Activated naive CD8-positive, alpha-beta T cell treated with anti-CD3 and anti-CD28 coated beads for 36 hours (primary cell): ENCODE measurements around the gene CYYR1. TPM values are rescaled to one million over a fixed set of nuclear protein-coding genes. Genes with fewer than 3 reads are reported as not detected.

Source experiments
- DNase-seq: peaks from one replicate; pipeline ENCODE4 v3.0.0; 2021
- H3K27ac Mint-ChIP-seq: one replicate; pipeline ENCODE4 v1.8.0; 2022; ENCODE audit warnings: mild to moderate bottlenecking, moderate library complexity, mixed read lengths
- H3K27me3 Mint-ChIP-seq: one replicate; pipeline ENCODE4 v1.8.0; 2022; ENCODE audit warnings: mild to moderate bottlenecking, mixed read lengths
- H3K36me3 Mint-ChIP-seq: one replicate; pipeline ENCODE4 v1.8.0; 2021; ENCODE audit warnings: mild to moderate bottlenecking, mixed read lengths
- H3K4me1 Mint-ChIP-seq: one replicate; pipeline ENCODE4 v1.8.0; 2021; ENCODE audit warnings: mixed read lengths
- H3K4me3 Mint-ChIP-seq: one replicate; pipeline ENCODE4 v1.8.0; 2022; ENCODE audit warnings: mild to moderate bottlenecking, moderate library complexity, mixed read lengths
- H3K9me3 Mint-ChIP-seq: one replicate; pipeline ENCODE4 v1.8.0; 2022; ENCODE audit warnings: mixed read lengths
- total RNA-seq, 2 experiments: library from RNA; stranded (reverse); gene quantifications; one replicate each; pipeline ENCODE4 v1.2.3, GENCODE V29; 2021

Gene CYYR1
- total RNA-seq, 2 experiments from 2014 or later = not detected

DNA sequence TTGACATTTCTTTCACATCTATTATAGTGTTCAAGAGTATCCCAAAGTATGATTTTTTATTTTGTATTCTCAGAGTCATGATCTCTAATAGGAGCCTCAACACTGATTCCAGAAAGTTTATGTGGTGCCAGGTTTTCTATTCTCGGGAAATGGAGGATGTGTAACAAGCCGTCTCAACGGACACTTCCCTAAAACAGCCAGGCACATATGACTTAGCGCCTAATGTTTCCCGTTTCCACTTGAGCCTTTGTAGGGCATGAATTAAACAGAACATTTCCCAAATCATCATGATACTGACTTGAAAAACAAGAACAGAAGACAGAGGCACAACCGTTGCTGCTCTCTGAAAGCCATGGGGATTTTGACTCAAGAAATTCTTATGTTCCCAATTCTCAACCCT is 8.0 kb downstream of the CYYR1 start:
- H3K4me1 Mint-ChIP-seq = no peaks in the 10 kb centered on the region
- no peak for DNase-seq
- peaks cover 28% of the 10 kb centered on the region for H3K27me3 Mint-ChIP-seq
- no peaks in the 10 kb centered on the region for H3K36me3 Mint-ChIP-seq
- H3K9me3 Mint-ChIP-seq = no peaks in the 10 kb centered on the region
- no peak overlapping the region for H3K27ac Mint-ChIP-seq
- no peak overlapping the region for H3K4me3 Mint-ChIP-seq

- no peak overlapping the region for H3K4me3 Mint-ChIP-seq
- no peaks in the 10 kb centered on the region for H3K4me1 Mint-ChIP-seq
- H3K27me3 Mint-ChIP-seq = peaks cover 22% of the 10 kb centered on the region
- H3K36me3 Mint-ChIP-seq = no peaks in the 10 kb centered on the region
- no peak overlapping the region for H3K27ac Mint-ChIP-seq
- DNase-seq = no peak
- no peaks in the 10 kb centered on the region for H3K9me3 Mint-ChIP-seq
Measured at GRCh38 chr21:26563856-26564503, 9.1 kb downstream of the CYYR1 start.

GRCh38 chr21:26560612-26561011 is 12.5 kb downstream of the CYYR1 start:
- Mint-ChIP-seq H3K27me3 (peaks cover 9% of the 10 kb centered on the region), H3K36me3 (no peaks in the 10 kb centered on the region), H3K27ac (no peak overlapping the region), H3K9me3 (no peaks in the 10 kb centered on the region), H3K4me3 (no peak overlapping the region), H3K4me1 (no peaks in the 10 kb centered on the region)
- no peak for DNase-seq

GRCh38 chr21:26559099-26559498 is 14.0 kb downstream of the CYYR1 start:
- H3K4me3 Mint-ChIP-seq = no peak overlapping the region
- H3K27ac Mint-ChIP-seq = no peak overlapping the region
- H3K36me3 Mint-ChIP-seq = no peaks in the 10 kb centered on the region
- H3K4me1 Mint-ChIP-seq = no peaks in the 10 kb centered on the region
- no peak for DNase-seq
- H3K27me3 Mint-ChIP-seq = peaks cover 5% of the 10 kb centered on the region
- H3K9me3 Mint-ChIP-seq = no peaks in the 10 kb centered on the region

- Mint-ChIP-seq H3K36me3 (no peaks in the 10 kb centered on the region), H3K27me3 (no peaks in the 10 kb centered on the region), H3K4me3 (no peak overlapping the region), H3K4me1 (no peaks in the 10 kb centered on the region), H3K9me3 (no peaks in the 10 kb centered on the region), H3K27ac (no peak overlapping the region)
- DNase-seq = no peak
Measured at GRCh38 chr21:26557106-26557505, 16.0 kb downstream of the CYYR1 start.

DNA sequence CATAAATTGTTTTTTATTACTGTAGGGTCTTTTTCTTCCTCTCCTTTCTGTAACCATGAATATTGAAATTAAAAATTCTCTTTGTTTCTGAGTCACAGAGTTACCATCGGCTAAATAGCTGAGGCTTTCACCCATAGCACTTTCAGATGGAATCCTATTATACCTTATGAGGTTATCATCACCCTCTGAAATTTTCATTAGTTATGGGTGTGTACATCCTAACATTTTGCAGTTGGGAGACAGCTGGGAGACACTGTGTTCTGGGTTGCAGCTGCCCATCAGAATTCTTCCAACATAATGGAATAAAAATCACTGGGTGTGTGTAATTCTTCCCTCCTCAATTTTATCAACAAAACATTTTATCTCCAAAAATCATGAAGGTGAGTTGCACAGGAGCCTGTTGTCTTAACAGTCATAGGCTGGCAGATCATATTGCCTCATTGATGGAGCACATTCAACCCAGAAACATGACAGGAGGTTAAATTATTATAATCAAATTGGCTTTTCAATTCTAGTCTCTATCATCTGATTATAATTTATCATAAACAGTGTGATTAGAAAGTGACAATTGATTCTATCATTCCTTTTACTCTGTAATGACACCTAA is 17.4 kb downstream of the CYYR1 start:
- Mint-ChIP-seq H3K4me1 (no peaks in the 10 kb centered on the region), H3K36me3 (no peaks in the 10 kb centered on the region), H3K4me3 (no peak overlapping the region), H3K27ac (no peak overlapping the region), H3K9me3 (no peaks in the 10 kb centered on the region), H3K27me3 (no peaks in the 10 kb centered on the region)
- no peak for DNase-seq

DNA sequence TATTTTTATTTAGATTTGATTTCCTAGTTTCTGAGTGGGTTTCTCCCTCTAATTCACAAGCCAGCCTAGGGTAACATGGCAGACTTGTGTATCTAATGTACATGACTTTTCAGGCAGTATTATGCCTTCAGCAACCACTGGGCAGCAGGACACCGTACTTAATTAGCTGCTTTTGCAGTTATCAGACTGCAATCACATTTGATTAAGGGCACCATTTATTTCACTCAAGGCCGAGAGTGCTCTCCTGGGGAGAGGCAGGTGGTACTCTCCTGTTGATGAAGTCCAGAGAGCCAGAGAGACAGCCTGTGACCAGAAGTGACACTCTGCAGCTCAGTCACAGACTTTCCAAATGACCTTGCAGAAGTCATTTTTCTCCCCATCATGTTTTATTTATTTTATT is 18.7 kb downstream of the CYYR1 start:
- Mint-ChIP-seq H3K27me3 (no peaks in the 10 kb centered on the region), H3K36me3 (no peaks in the 10 kb centered on the region), H3K4me1 (no peaks in the 10 kb centered on the region), H3K9me3 (no peaks in the 10 kb centered on the region), H3K4me3 (no peak overlapping the region), H3K27ac (no peak overlapping the region)
- no peak for DNase-seq

GRCh38 chr21:26553898-26554297 is 19.2 kb downstream of the CYYR1 start:
- Mint-ChIP-seq H3K4me3 (no peak overlapping the region), H3K27ac (no peak overlapping the region), H3K4me1 (no peaks in the 10 kb centered on the region), H3K27me3 (no peaks in the 10 kb centered on the region), H3K36me3 (no peaks in the 10 kb centered on the region), H3K9me3 (no peaks in the 10 kb centered on the region)
- DNase-seq = no peak

DNA sequence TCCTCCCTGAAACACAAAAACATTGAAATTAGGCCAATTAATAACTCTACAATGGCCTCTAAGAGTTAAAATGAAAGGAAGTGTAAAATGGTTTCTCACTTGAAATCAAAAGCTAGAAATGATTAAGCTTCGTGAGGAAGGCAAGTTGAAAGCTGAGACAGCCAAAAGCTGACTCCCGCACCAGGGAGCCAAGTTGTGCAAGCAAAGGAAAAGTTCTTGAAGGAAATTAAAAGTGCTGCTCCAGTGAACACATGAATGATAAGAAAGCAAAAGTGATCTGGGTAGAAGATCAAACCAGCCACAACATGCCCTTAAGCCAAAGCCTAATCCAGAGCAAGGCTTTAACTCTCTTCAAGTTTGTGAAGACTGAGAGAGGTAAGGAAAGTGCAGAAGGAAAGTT is 22.8 kb downstream of the CYYR1 start:
- Mint-ChIP-seq H3K36me3 (no peaks in the 10 kb centered on the region), H3K4me1 (no peaks in the 10 kb centered on the region), H3K4me3 (no peak overlapping the region), H3K27ac (no peak overlapping the region), H3K27me3 (no peaks in the 10 kb centered on the region), H3K9me3 (no peaks in the 10 kb centered on the region)
- DNase-seq = no peak

GRCh38 chr21:26546446-26547097 is 26.5 kb downstream of the CYYR1 start:
- Mint-ChIP-seq H3K4me1 (no peaks in the 10 kb centered on the region), H3K36me3 (no peaks in the 10 kb centered on the region), H3K27ac (no peak overlapping the region), H3K9me3 (no peaks in the 10 kb centered on the region), H3K4me3 (no peak overlapping the region), H3K27me3 (peaks cover 4% of the 10 kb centered on the region)
- DNase-seq = no peak

- Mint-ChIP-seq H3K4me1 (no peaks in the 10 kb centered on the region), H3K27ac (no peak overlapping the region), H3K27me3 (peaks cover 4% of the 10 kb centered on the region), H3K4me3 (no peak overlapping the region), H3K9me3 (no peaks in the 10 kb centered on the region), H3K36me3 (no peaks in the 10 kb centered on the region)
- DNase-seq = no peak
Measured at GRCh38 chr21:26544201-26544775, 28.8 kb downstream of the CYYR1 start.

DNA sequence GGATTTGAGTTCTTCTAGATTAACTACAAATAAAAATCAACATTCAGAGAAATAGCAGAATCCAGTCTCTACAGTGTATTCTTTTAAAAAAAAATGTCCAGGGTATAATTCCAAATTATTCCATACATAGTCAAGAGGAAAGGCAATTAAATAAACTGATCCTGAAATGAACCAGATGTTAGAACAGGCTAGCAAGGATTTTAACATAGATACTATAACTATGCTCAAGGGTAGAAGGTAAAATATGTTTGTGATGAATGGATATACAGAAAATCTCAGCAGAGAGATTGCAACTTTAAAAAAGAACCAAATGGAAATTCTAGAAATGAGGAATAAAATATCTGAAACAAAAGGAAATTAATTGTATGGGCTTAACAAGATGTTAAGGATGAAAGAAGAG is 32.4 kb downstream of the CYYR1 start:
- Mint-ChIP-seq H3K4me3 (no peak overlapping the region), H3K36me3 (no peaks in the 10 kb centered on the region), H3K27me3 (peaks cover 4% of the 10 kb centered on the region), H3K27ac (no peak overlapping the region), H3K9me3 (peaks cover under 1% of the 10 kb centered on the region), H3K4me1 (no peaks in the 10 kb centered on the region)
- no peak for DNase-seq

DNA sequence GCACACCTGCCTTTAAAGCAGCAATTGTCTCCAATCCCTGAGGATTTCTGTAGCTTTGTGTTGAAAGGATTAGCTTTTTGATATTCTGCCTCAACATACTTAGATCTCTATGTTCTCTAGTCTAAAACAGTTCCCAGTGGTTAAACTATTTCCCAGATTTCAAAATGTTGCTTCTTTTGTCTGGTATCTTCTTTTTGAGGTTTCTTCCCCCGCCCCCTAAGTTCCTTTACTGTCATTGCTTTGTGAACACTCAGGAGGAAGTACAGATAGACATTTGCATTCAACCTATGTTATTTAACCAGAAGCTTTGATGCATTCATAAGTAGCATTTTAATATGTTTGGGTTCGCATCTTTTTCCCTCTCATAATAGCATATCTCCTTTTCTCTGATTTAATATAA is 33.5 kb downstream of the CYYR1 start:
- Mint-ChIP-seq H3K27ac (no peak overlapping the region), H3K4me3 (no peak overlapping the region), H3K27me3 (peaks cover 4% of the 10 kb centered on the region), H3K36me3 (no peaks in the 10 kb centered on the region), H3K9me3 (peaks cover 1% of the 10 kb centered on the region), H3K4me1 (no peaks in the 10 kb centered on the region)
- DNase-seq = no peak

DNA sequence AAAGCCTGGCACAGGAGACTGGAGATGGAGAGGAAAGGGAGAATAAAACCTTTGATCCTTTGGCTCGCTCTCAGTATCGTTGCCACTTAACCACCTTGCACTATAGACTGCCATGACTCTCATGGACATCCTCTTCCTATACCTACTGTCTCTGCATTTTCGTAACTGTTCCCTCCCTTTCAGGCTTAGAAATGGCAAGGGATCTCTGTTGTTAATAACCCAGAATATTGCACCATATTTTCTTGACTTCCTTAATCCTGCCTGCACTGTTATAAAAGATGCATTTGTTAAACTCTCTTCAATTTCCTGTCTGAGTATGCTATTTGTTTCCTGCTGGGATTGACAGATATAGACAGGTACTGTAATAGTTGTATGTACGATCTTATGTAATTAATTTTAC is 38.6 kb downstream of the CYYR1 start:
- Mint-ChIP-seq H3K27ac (no peak overlapping the region), H3K27me3 (no peaks in the 10 kb centered on the region), H3K9me3 (peaks cover 1% of the 10 kb centered on the region), H3K36me3 (no peaks in the 10 kb centered on the region), H3K4me1 (no peaks in the 10 kb centered on the region), H3K4me3 (no peak overlapping the region)
- no peak for DNase-seq

- Mint-ChIP-seq H3K4me3 (no peak overlapping the region), H3K4me1 (no peaks in the 10 kb centered on the region)
- no peak for DNase-seq
Measured at GRCh38 chr21:26532208-26532607, 40.9 kb downstream of the CYYR1 start.

DNA sequence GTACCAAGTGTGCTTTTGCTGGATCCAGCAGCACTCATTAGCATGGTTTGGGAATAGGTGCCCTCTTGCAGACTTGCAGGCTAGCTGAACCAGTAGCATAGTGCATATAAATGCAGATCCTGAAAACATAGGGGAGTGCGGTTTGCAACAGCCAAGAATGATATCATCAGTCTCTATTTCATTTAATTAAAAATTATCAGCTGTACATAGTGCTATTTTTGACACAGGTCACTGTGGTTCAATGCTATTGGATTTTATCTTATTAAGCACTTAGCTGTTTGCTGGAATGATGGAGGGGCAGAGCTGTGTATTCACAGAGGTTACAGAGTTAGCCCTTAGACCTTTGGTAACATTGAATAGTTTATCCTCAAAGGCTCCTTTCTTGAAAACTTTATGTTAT is 43.6 kb downstream of the CYYR1 start:
- Mint-ChIP-seq H3K4me1 (no peaks in the 10 kb centered on the region), H3K27me3 (no peaks in the 10 kb centered on the region), H3K36me3 (no peaks in the 10 kb centered on the region), H3K9me3 (no peaks in the 10 kb centered on the region), H3K4me3 (no peak overlapping the region), H3K27ac (no peak overlapping the region)
- DNase-seq = no peak

More at GRCh38 chr21:26532208-26532607, 40.9 kb downstream of the CYYR1 start:
- no peaks in the 10 kb centered on the region for H3K36me3 Mint-ChIP-seq
- peaks cover 1% of the 10 kb centered on the region for H3K9me3 Mint-ChIP-seq
- H3K27me3 Mint-ChIP-seq = no peaks in the 10 kb centered on the region
- no peak overlapping the region for H3K27ac Mint-ChIP-seq
